ENCODE measurements around the gene POFUT1.

GRCh38 chr20:32158351-32158750 lies 49.3 kb upstream of the POFUT1 start:
- TF ChIP-seq CTCF (tag by site-specific recombination; IDR thresholded peaks at IDR 0.05) = no peak
- TF ChIP-seq ZNF548 (tag by site-specific recombination; IDR thresholded peaks at IDR 0.05) = no peak
- no peak for TF ChIP-seq PRDM10 (tag by site-specific recombination; IDR thresholded peaks at IDR 0.05)
- no peak for TF ChIP-seq ZNF10 (tag by site-specific recombination; IDR thresholded peaks at IDR 0.05)
- TF ChIP-seq ZNF112 (tag by site-specific recombination; IDR thresholded peaks at IDR 0.05) = no peak
- no peak for TF ChIP-seq ZNF138 (tag by site-specific recombination; IDR thresholded peaks at IDR 0.05; ENCODE audit: borderline replicate concordance)
